ENCODE results near the gene PTH2R. TPM values are rescaled to one million over a fixed set of nuclear protein-coding genes. Genes with fewer than 3 reads are reported as not detected.

Gene PTH2R
- total RNA-seq, 1 donor from 2014 or later = 1.4 TPM

Other genes with a start within 250 kb of the PTH2R start
- gene CRYGA, start 243.2 kb upstream of the PTH2R start, total RNA-seq = not detected
- 28.7 TPM for gene C2orf80, start 216.8 kb upstream of the PTH2R start, total RNA-seq
- 210 TPM for gene IDH1, start 151.7 kb upstream of the PTH2R start, total RNA-seq
- 57.1 TPM for gene PIKFYVE, start 140.5 kb upstream of the PTH2R start, total RNA-seq

Data from occipital lobe (tissue), 1 donor.